BE2C (cell line): ENCODE measurements around the gene XXYLT1.

Experiments
- DNase-seq: peaks from one replicate; pipeline ENCODE4 v3.0.0-alpha.2; 2020
- H3K27me3 ChIP-seq: fragments of 250-450 bp; sonication (Bioruptor Pico); 2 replicates; pipeline ENCODE4 v1.5.1; 2020; ENCODE audit warnings: mild to moderate bottlenecking
- H3K36me3 ChIP-seq: fragments of 250-450 bp; sonication (Bioruptor Pico); 2 replicates; pipeline ENCODE4 v1.5.1; 2020; ENCODE audit warnings: mild to moderate bottlenecking
- H3K4me1 ChIP-seq: fragments of 250-450 bp; sonication (Bioruptor Pico); 2 replicates; pipeline ENCODE4 v1.5.1; 2020
- H3K4me3 ChIP-seq: 2 replicates; pipeline ENCODE4 v1.5.1; 2011; ENCODE audit warnings: low read depth, low read length
- H3K9me3 ChIP-seq: fragments of 250-450 bp; sonication (Bioruptor Pico); 2 replicates; pipeline ENCODE4 v1.5.1; 2020
- TF ChIP-seq, protein P1 (sequence below): IDR thresholded peaks from 2 replicates; pipeline ENCODE4 v1.5.1; 2012; ENCODE audit warnings: mild to moderate bottlenecking, low read depth, low read length

XXYLT1 gene

DNA sequence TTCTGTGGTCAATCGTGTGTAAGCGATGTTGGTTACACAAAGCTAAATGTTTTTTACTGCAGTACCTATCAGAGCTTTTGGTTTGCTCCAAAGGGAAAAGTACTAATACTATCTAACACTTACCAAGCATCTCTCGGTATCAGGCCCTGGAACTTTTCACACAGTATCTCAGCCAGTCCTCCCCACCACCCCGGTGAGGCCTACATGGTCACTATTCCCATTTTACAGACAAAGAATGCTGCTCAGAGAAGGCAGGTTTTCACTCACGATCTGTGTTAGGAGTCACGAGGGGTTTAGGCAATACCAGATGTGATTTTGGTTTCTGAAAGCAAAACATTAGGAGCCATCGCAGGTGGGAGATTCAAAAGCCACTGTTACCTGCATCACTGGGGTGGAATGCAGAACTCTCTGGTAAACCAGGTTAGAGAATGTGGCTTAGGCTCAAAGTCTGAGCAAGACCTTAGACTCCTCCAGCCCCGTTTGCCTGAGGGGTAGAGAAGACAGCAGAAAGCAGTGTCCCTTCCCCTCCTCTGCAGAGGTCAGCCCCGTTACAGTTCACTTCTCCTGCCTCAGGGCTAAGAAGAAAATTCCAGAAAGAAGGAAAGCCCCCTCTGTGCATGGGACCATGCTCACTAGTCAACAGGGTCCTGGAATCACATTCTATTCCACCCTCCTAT lies 57.2 kb downstream of the XXYLT1 start:
- no peak overlapping the region for H3K4me3 ChIP-seq
- peaks cover 13% of the 10 kb centered on the region for H3K4me1 ChIP-seq
- TF ChIP-seq, protein P1, sequence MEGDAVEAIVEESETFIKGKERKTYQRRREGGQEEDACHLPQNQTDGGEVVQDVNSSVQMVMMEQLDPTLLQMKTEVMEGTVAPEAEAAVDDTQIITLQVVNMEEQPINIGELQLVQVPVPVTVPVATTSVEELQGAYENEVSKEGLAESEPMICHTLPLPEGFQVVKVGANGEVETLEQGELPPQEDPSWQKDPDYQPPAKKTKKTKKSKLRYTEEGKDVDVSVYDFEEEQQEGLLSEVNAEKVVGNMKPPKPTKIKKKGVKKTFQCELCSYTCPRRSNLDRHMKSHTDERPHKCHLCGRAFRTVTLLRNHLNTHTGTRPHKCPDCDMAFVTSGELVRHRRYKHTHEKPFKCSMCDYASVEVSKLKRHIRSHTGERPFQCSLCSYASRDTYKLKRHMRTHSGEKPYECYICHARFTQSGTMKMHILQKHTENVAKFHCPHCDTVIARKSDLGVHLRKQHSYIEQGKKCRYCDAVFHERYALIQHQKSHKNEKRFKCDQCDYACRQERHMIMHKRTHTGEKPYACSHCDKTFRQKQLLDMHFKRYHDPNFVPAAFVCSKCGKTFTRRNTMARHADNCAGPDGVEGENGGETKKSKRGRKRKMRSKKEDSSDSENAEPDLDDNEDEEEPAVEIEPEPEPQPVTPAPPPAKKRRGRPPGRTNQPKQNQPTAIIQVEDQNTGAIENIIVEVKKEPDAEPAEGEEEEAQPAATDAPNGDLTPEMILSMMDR = no peak

DNA sequence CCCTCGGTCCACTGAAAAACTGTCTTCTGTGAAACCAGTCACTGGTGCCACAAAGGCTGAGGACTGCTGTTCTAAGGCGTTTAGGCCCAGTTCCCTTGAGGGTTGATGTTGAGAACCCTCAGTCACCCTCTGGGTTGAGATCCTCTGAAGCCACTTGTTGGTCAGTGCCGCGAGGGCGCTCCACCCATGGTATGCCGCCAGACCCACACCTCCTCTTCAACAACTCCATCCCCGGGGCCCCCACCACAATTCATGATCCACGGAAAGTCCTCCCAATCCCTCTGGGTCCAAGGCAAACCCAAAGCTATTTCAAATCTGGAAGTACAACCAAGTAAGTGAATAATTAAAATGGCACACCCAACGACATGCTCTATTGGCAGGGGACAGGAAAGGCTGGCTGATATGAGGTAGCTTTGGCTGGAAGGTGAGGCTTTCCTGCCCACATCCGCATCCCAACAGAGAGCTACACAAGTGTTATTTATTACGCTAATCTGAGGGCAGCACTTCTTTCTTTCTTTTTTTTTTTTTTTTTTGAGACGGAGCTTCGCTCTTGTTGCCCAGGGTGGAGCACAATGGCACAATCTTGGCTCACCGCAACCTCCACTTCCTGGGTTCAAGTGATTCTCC lies 58.1 kb downstream of the XXYLT1 start:
- no peak for DNase-seq
- no peaks in the 10 kb centered on the region for H3K27me3 ChIP-seq
- H3K4me3 ChIP-seq = no peak overlapping the region
- TF ChIP-seq, protein P1 = no peak
- peaks cover 18% of the 10 kb centered on the region for H3K4me1 ChIP-seq
- H3K9me3 ChIP-seq = no peaks in the 10 kb centered on the region
- no peaks in the 10 kb centered on the region for H3K36me3 ChIP-seq

More for the DNA sequence above, 57.2 kb downstream of the XXYLT1 start:
- H3K36me3 ChIP-seq = no peaks in the 10 kb centered on the region
- DNase-seq = no peak
- no peaks in the 10 kb centered on the region for H3K9me3 ChIP-seq
- no peaks in the 10 kb centered on the region for H3K27me3 ChIP-seq

- no peaks in the 10 kb centered on the region for H3K27me3 ChIP-seq
- H3K36me3 ChIP-seq = no peaks in the 10 kb centered on the region
- H3K9me3 ChIP-seq = no peaks in the 10 kb centered on the region
- TF ChIP-seq, protein P1 = no peak
- peaks cover 20% of the 10 kb centered on the region for H3K4me1 ChIP-seq
- no peak overlapping the region for H3K4me3 ChIP-seq
- no peak for DNase-seq
Measured at GRCh38 chr3:195212033-195212748, 58.8 kb downstream of the XXYLT1 start.

DNA sequence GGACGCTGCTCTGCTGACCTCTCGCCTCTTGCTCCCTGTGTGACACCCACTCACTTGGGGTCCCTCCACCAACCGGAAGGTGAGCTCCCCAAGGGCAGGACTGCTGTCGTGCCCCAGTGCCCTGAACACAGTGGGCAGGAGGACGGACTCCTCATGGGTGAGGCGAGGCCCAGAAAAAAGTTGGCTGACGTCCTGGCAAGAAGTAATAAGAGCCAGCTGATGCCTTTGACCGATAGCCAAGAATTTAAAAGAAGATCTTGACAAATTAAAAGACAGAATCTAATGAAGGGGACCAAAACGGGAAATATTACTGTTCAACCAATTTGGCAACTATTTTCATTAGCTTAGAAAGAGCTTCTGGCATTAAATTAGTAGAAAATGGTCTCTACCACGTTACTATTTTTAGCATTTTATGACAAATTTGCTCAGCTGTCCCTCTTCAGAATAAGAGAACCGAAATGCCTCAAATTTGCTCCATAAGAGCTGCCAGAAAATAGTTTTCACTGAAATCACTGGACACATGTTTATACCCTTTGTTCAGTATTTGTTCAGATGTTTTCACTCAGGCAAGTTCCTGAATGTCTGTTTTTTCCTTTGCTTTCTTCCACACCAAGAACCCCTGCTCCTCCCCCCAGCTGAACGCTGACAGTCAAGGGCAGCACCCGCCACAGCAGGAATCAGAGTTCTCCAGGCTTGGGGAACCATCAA lies 60.5 kb downstream of the XXYLT1 start:
- no peak for DNase-seq
- peaks cover 20% of the 10 kb centered on the region for H3K4me1 ChIP-seq
- H3K9me3 ChIP-seq = no peaks in the 10 kb centered on the region
- H3K27me3 ChIP-seq = no peaks in the 10 kb centered on the region
- TF ChIP-seq, protein P1 = no peak
- no peak overlapping the region for H3K4me3 ChIP-seq
- no peaks in the 10 kb centered on the region for H3K36me3 ChIP-seq

- H3K4me1 ChIP-seq = peaks cover 22% of the 10 kb centered on the region
- no peak overlapping the region for H3K4me3 ChIP-seq
- no peaks in the 10 kb centered on the region for H3K9me3 ChIP-seq
- H3K27me3 ChIP-seq = no peaks in the 10 kb centered on the region
- peak; percentile 50 for DNase-seq
- H3K36me3 ChIP-seq = no peaks in the 10 kb centered on the region
- TF ChIP-seq, protein P1 = no peak
Measured at GRCh38 chr3:195209847-195210265, 61.1 kb downstream of the XXYLT1 start.
